K562 (cell line): ENCODE data around the gene CORT. TPM values are rescaled to one million over a fixed set of nuclear protein-coding genes. Genes with fewer than 3 reads are reported as not detected.
A peak's percentile ranks its signal among the peaks of the same experiment; 100 is the strongest.

ENCODE experiments used
- BRD9 ChIP-seq: fragments of 450-650 bp; IDR thresholded peaks from 2 replicates; pipeline ENCODE4 v1.6.1; 2018; ENCODE audit warnings: low read depth; ENCODE audit not compliant: partially characterized antibody
- C11orf30 ChIP-seq: fragments of 450-650 bp; IDR thresholded peaks from 2 replicates; pipeline ENCODE4 v1.6.1; 2016; ENCODE audit warnings: low read depth, mild to moderate bottlenecking
- HIVEP1 ChIP-seq: fragments of 250-450 bp; sonication (Bioruptor Pico); IDR thresholded peaks from 2 replicates; pipeline ENCODE4 v1.4.0; 2020; ENCODE audit warnings: mild to moderate bottlenecking
- ILF3 ChIP-seq: fragments of 450-650 bp; IDR thresholded peaks from 2 replicates; pipeline ENCODE4 v1.6.1; 2018; ENCODE audit warnings: antibody characterized with exemption, mild to moderate bottlenecking, moderate library complexity, borderline replicate concordance
- POLR2A ChIP-seq: fragments of 450-650 bp; conservative IDR thresholded peaks from 2 replicates; pipeline ENCODE4 v1.6.1; 2016
- SMAD3 ChIP-seq: fragments of 450-650 bp; formaldehyde crosslinking; conservative IDR thresholded peaks from 2 replicates; pipeline ENCODE4 v1.4.0; 2020; ENCODE audit warnings: mild to moderate bottlenecking
- SMARCA5 ChIP-seq: fragments of 450-650 bp; IDR thresholded peaks from 2 replicates; pipeline ENCODE4 v1.6.1; 2016
- ZNF644 ChIP-seq: fragments of 200-800 bp; sonication (Bioruptor generic); IDR thresholded peaks from 2 replicates; pipeline ENCODE4 v1.6.1; 2016; ENCODE audit warnings: low read depth, missing genetic modification characterization, missing compliant biosample characterization
- ZNF77 ChIP-seq: fragments of 250-450 bp; sonication (Bioruptor Pico); IDR thresholded peaks from 2 replicates; pipeline ENCODE4 v1.5.0; 2020
- polyA plus RNA-seq, 8 experiments: library from polyadenylated mRNA; depleted of rRNA in 4 of 8; stranded (reverse) in 5 of 8; unstranded in 3 of 8; fragments of >200 nt; fragmentation: Nextera tagmentation in 2 of 8; fragmentation: Illumina TruSeq in 1 of 8; extraction: Ambion mirVana in 2 of 8; extraction: Trizol in 1 of 8; gene quantifications; 2 replicates each; pipeline versions ENCODE4 v1.2.1 to v1.2.3, GENCODE V29; 2011 to 2014; ENCODE audit warnings: inconsistent platforms in 1 of 8, missing spikeins in 1 of 8
- total RNA-seq, 7 experiments: library from RNA; depleted of rRNA in 6 of 7; stranded (reverse); fragments of >200 nt in 6 of 7; fragmentation: Illumina TruSeq in 2 of 7; extraction: Trizol in 2 of 7; gene quantifications; 2 replicates each; pipeline versions ENCODE4 v1.2.1 to v1.2.3, GENCODE V29; 2011 to 2021; ENCODE audit warnings: low replicate concordance in 1 of 7
- TF ChIP-seq, protein P1 (sequence below), 3 experiments: IDR thresholded peaks in 2 of 3; conservative IDR thresholded peaks in 1 of 3; 2 replicates each; pipeline ENCODE4 v1.5.1; 2011 to 2012; ENCODE audit warnings: low read length in 3 of 3, mild to moderate bottlenecking in 3 of 3, control low read depth in 2 of 3, improper control_type of control experiment in 1 of 3, inconsistent platforms in 1 of 3, low read depth in 1 of 3, mixed read lengths in 1 of 3, moderate library complexity in 1 of 3; ENCODE audit not compliant: insufficient read depth in 2 of 3

The CORT gene
- total and polyA plus RNA-seq, 9 of the 15 experiments (the other 6 are each of a cell fraction or from before 2014, with no cell fraction given), result 0.08 to 0.54 (median 0.13) TPM; not detected in 5

DNA sequence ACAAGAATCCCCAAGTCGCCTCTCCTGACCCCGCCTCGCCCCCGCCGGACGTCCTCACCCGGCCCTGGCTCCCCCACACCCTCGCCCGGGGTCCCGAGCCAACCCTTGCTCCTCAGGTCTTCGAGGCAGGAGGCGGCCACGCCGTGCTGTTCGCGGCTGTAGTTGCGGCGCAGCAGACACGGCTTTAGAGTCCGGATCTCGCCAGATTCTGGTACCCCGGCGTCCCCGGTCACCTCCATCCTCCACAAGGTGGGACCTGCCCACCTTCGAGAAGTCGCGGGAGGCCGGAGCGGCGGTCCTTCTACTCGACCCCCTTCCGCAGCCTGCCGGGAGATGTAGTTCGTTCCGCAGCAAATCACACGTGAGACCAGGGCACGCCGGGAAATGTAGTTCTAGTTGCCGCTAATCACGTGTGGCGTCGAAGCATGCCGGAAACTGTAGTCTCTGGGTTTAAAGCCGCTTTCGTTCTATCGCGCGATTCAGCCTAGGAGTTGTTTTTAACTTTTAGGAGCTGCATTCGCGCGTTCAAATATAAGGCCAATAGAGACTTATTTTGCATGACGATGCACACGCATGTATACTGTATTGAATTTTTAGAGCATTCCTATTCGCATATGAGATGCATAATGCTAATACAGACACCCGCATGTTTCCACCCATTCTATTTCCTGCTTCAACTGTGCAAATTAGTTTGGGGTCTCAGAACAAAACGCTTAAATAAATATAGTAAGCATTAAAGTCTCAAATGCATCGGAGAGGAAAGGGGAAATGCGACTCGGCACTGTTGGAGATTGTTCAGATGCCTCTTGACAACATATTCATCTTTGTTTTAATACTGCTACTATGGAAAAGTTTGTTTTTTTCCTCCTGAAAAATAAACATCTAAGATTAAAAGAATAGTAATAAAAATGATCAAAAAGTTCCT, 22.7 kb downstream of the CORT start, which contains the start of gene DFFA (continued):
- TF ChIP-seq C11orf30, result peak; percentile 75
- no peak for TF ChIP-seq SMARCA5
- TF ChIP-seq SMAD3 (CRISPR knock-in tag), result peak; percentile 73
- TF ChIP-seq ZNF644 (tag), result peak; percentile 98
- TF ChIP-seq ZNF77 (CRISPR knock-in tag), result no peak
- 0 out of 2 replicates have a peak, but pooled peaks have one; percentile 21 for TF ChIP-seq HIVEP1 (CRISPR knock-in tag)
- TF ChIP-seq, protein P1, sequence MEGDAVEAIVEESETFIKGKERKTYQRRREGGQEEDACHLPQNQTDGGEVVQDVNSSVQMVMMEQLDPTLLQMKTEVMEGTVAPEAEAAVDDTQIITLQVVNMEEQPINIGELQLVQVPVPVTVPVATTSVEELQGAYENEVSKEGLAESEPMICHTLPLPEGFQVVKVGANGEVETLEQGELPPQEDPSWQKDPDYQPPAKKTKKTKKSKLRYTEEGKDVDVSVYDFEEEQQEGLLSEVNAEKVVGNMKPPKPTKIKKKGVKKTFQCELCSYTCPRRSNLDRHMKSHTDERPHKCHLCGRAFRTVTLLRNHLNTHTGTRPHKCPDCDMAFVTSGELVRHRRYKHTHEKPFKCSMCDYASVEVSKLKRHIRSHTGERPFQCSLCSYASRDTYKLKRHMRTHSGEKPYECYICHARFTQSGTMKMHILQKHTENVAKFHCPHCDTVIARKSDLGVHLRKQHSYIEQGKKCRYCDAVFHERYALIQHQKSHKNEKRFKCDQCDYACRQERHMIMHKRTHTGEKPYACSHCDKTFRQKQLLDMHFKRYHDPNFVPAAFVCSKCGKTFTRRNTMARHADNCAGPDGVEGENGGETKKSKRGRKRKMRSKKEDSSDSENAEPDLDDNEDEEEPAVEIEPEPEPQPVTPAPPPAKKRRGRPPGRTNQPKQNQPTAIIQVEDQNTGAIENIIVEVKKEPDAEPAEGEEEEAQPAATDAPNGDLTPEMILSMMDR (IDR thresholded peaks at IDR 0.05 in 2 of 3, conservative IDR thresholded peaks at IDR 0.05 in 1 of 3; ENCODE audit: insufficient read depth in 2 of 3, low read depth in 1 of 3, low read length in 3 of 3), result peak in 1 of 3 experiments; percentile 26; a peak in 2 of 6 replicates
- no peak for TF ChIP-seq BRD9
- peak; percentile 82 for TF ChIP-seq POLR2A
- 0 out of 2 replicates have a peak, but pooled peaks have one; percentile 55 for TF ChIP-seq ILF3
